Naive thymus-derived CD4-positive, alpha-beta T cell (primary cell): Measurements from ENCODE around the gene RUNX2. TPM values are rescaled to one million over a fixed set of nuclear protein-coding genes. Genes with fewer than 3 reads are reported as not detected.

ENCODE experiments used
- ATAC-seq: fragments of 150-1000 bp; cut with Tn5 transposase; 2 replicates; pipeline ENCODE4 v1.10.0; 2021; ENCODE audit warnings: mild to moderate bottlenecking, moderate library complexity
- CTCF ChIA-PET: fragments of 350-600 bp; sonication (Branson Sonifier 250); formaldehyde crosslinking; loops from one replicate; lab custom pipeline; 2021; ENCODE audit warnings: antibody characterized with exemption; lab: Charles Lee
- POLR2A ChIA-PET: fragments of 350-600 bp; sonication (Branson Sonifier 250); formaldehyde crosslinking; loops from one replicate; lab custom pipeline; 2021; ENCODE audit warnings: antibody characterized with exemption, inconsistent platforms; lab: Charles Lee
- DNase-seq, 9 donors: peaks; one replicate each; pipeline versions ENCODE4 v3.0.0 to v3.0.0-alpha.2; 2020 to 2022; ENCODE audit warnings: mixed read lengths in 1 of 9
- H3K27ac ChIP-seq: one replicate; pipeline ENCODE4 v1.7.0; 2013; ENCODE audit warnings: mild to moderate bottlenecking, low read depth, low read length, moderate library complexity
- H3K27me3 ChIP-seq, 2 donors: one replicate each; pipeline ENCODE4 v1.7.0; 2013; ENCODE audit warnings: low read length in 2 of 2, mild to moderate bottlenecking in 2 of 2, moderate library complexity in 2 of 2; ENCODE audit not compliant: control insufficient read depth in 2 of 2, insufficient read depth in 2 of 2
- H3K36me3 ChIP-seq, 3 experiments: 1 replicate in 2 of 3; 2 replicates in 1 of 3; pipeline ENCODE4 v1.7.0; 2013; ENCODE audit warnings: low read length in 3 of 3, mild to moderate bottlenecking in 3 of 3, moderate library complexity in 1 of 3; ENCODE audit not compliant: insufficient read depth in 3 of 3, control insufficient read depth in 2 of 3
- H3K4me1 ChIP-seq, 2 donors: one replicate each; pipeline ENCODE4 v1.7.0; 2013; ENCODE audit warnings: low read length in 2 of 2, mild to moderate bottlenecking in 2 of 2, moderate library complexity in 1 of 2; ENCODE audit not compliant: control insufficient read depth in 2 of 2, insufficient read depth in 2 of 2
- H3K4me3 ChIP-seq: 2 replicates; pipeline ENCODE4 v1.7.0; 2013; ENCODE audit warnings: mild to moderate bottlenecking, low read length
- H3K9me3 ChIP-seq, 3 experiments: 1 replicate in 2 of 3; 2 replicates in 1 of 3; pipeline ENCODE4 v1.7.0; 2013; ENCODE audit warnings: low read length in 3 of 3; ENCODE audit not compliant: control insufficient read depth in 2 of 3
- H3K27ac Mint-ChIP-seq, 9 donors: one replicate each; pipeline ENCODE4 v1.8.0; 2020 to 2022; ENCODE audit warnings: mixed read lengths in 9 of 9, mild to moderate bottlenecking in 8 of 9, moderate library complexity in 5 of 9, inconsistent platforms in 2 of 9
- H3K27me3 Mint-ChIP-seq, 5 donors: one replicate each; pipeline ENCODE4 v1.8.0; 2021 to 2022; ENCODE audit warnings: mixed read lengths in 5 of 5, mild to moderate bottlenecking in 1 of 5
- H3K36me3 Mint-ChIP-seq, 5 donors: one replicate each; pipeline ENCODE4 v1.8.0; 2020 to 2022; ENCODE audit warnings: mixed read lengths in 5 of 5, mild to moderate bottlenecking in 3 of 5, inconsistent platforms in 1 of 5
- H3K4me1 Mint-ChIP-seq, 7 donors: one replicate each; pipeline ENCODE4 v1.8.0; 2020 to 2022; ENCODE audit warnings: mixed read lengths in 7 of 7, mild to moderate bottlenecking in 3 of 7, inconsistent platforms in 1 of 7
- H3K4me3 Mint-ChIP-seq, 10 donors: one replicate each; pipeline ENCODE4 v1.8.0; 2020 to 2022; ENCODE audit warnings: mild to moderate bottlenecking in 10 of 10, mixed read lengths in 10 of 10, moderate library complexity in 6 of 10, inconsistent platforms in 2 of 10
- H3K9me3 Mint-ChIP-seq, 11 donors: one replicate each; pipeline ENCODE4 v1.8.0; 2020 to 2022; ENCODE audit warnings: mixed read lengths in 11 of 11, mild to moderate bottlenecking in 4 of 11, inconsistent platforms in 1 of 11, moderate library complexity in 1 of 11
- intact Hi-C, 2 donors: fragments of 100-400 bp; cut with micrococcal nuclease; formaldehyde crosslinking; loops; one replicate each; pipeline ENCODE4 v1.15.1; 2023
- polyA plus RNA-seq, 2 donors: library from polyadenylated mRNA; unstranded; fragments of 300-500 nt; fragmentation: Illumina TruSeq; gene quantifications; one replicate each; pipeline ENCODE4 v1.2.3, GENCODE V29; 2021
- total RNA-seq, 6 experiments: library from RNA in 5 of 6; stranded (reverse) in 5 of 6; gene quantifications; 1 replicate in 5 of 6; 2 replicates in 1 of 6; pipeline ENCODE4 v1.2.3 and lab custom pipeline; 2021 to 2026

The RUNX2 gene
- total and polyA plus RNA-seq, 7 experiments from 2014 or later = 2.3 to 17.9 (median 13.9) TPM

DNA sequence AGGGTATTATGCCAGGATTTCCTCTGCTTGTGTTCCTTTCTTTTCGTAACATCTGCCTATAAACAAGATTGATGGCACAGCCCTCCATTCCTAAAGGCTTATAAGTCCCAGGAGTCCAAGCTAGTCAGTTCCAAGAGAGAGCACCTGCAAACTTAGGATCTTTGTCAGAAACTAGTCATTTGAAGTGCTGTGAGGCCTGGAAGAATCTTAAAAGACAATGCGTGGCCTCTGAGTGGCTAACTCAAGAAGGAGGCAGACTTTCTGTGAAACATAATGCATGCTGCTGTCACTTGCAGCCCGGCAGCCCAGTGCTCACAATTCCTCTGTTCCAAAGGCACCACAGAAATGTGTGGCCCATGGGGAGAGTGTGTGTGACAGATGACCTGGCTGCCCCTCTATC is 184.6 kb downstream of the RUNX2 start:
- Mint-ChIP-seq H3K27ac (no peak overlapping the region), H3K27me3 (no peaks in the 10 kb centered on the region), H3K4me1 (peaks cover 0 to 5% (median 0%) of the 10 kb centered on the region in 7 donors), H3K9me3 (no peaks in the 10 kb centered on the region), H3K36me3 (peaks cover 0 to 23% (median 14%) of the 10 kb centered on the region in 5 donors), H3K4me3 (no peak overlapping the region)
- no peak for DNase-seq
- no peak overlapping the region for H3K4me3 ChIP-seq
- H3K4me1 ChIP-seq = no peaks in the 10 kb centered on the region
- H3K9me3 ChIP-seq = no peaks in the 10 kb centered on the region
- ATAC-seq = no peak
- intact Hi-C loops = no loop called here
- ChIA-PET CTCF (no interaction called here), POLR2A (no interaction called here)
- H3K27me3 ChIP-seq = no peaks in the 10 kb centered on the region
- no peak overlapping the region for H3K27ac ChIP-seq
- H3K36me3 ChIP-seq = no peaks in the 10 kb centered on the region

DNA sequence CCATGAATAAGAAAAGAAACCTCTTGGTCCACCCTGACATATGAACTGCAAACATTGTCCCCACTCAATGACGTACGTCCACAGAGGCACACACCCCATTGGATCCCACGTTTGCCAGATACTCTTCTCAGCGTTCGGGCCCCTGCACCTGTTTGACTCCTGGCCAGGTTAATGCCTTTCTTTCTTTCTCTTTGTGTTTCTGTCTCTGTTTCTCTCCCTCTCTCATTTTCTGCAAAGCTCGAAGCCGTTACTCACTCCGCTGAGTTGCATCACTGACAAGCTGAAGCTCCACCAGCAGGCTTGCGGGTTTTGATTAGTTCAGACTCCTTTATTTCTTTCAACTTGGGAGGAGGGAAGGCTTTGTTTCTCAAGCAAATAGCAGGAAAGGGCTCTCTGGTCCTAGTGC is 185.1 kb downstream of the RUNX2 start:
- no peaks in the 10 kb centered on the region for H3K27me3 Mint-ChIP-seq
- no peak for ATAC-seq
- Histone ChIP-seq H3K9me3 (no peaks in the 10 kb centered on the region), H3K4me3 (no peak overlapping the region), H3K4me1 (no peaks in the 10 kb centered on the region), H3K27me3 (no peaks in the 10 kb centered on the region), H3K36me3 (no peaks in the 10 kb centered on the region), H3K27ac (no peak overlapping the region)
- no peak overlapping the region for H3K4me3 Mint-ChIP-seq
- ChIA-PET POLR2A (no interaction called here), CTCF (no interaction called here)
- H3K36me3 Mint-ChIP-seq = peaks cover 0 to 23% (median 14%) of the 10 kb centered on the region in 5 donors
- no peak for DNase-seq
- H3K27ac Mint-ChIP-seq = no peak overlapping the region
- peaks cover 0 to 5% (median 0%) of the 10 kb centered on the region in 7 donors for H3K4me1 Mint-ChIP-seq
- intact Hi-C loops = no loop called here
- no peaks in the 10 kb centered on the region for H3K9me3 Mint-ChIP-seq

- no peak overlapping the region for H3K27ac Mint-ChIP-seq
- peaks cover 0 to 5% (median 0%) of the 10 kb centered on the region in 7 donors for H3K4me1 Mint-ChIP-seq
- ATAC-seq (no peak), DNase-seq (no peak)
- Histone ChIP-seq H3K4me1 (no peaks in the 10 kb centered on the region), H3K27me3 (no peaks in the 10 kb centered on the region), H3K36me3 (no peaks in the 10 kb centered on the region), H3K9me3 (no peaks in the 10 kb centered on the region), H3K4me3 (no peak overlapping the region), H3K27ac (no peak overlapping the region)
- H3K9me3 Mint-ChIP-seq = no peaks in the 10 kb centered on the region
- ChIA-PET POLR2A (no interaction called here), CTCF (no interaction called here)
- intact Hi-C loops = no loop called here
- H3K27me3 Mint-ChIP-seq = no peaks in the 10 kb centered on the region
- H3K4me3 Mint-ChIP-seq = no peak overlapping the region
- H3K36me3 Mint-ChIP-seq = peaks cover 0 to 23% (median 14%) of the 10 kb centered on the region in 5 donors
These were observed 185.7 kb downstream of the RUNX2 start for GRCh38 chr6:45513843-45514242.

DNA sequence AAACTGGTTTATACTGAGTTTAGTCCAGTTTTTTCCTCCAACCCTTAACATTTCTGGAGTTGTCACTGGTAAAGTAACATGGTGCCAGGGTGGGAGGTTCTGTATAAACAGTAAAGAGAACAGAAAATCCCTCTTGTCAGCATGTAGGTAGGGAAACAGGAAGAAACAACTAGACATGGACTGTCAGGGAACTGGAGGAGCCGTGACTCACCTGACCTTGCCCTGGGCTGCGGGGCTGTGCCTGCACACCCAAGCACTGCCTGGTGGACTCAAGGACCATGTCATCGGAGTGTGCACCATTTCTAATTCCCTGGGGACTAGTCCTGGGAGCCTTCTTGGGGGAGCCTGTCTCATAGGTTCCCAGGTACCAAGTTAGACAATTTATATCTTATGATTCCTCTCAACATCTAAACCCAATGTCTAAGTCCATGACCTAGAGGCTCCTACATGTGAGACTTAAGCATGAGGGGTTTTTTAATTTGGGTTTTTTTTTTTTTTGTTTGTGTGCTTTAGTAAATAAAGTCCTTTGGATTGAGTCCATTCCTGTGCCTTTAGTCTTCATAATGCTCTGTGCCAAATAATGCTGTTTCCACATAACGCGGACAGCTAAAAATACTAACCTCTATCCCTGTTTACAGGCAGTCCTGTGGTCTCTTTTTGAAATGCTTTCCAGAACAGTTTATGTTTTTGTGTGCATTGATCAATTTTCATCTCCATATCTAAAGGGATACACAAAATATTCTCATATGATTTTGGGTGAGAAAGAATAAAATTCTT is 186.5 kb downstream of the RUNX2 start:
- no peak for ATAC-seq
- no peaks in the 10 kb centered on the region for H3K27me3 ChIP-seq
- ChIA-PET POLR2A (no interaction called here), CTCF (no interaction called here)
- no peak overlapping the region for H3K4me3 Mint-ChIP-seq
- DNase-seq = no peak
- intact Hi-C loops = no loop called here
- H3K27me3 Mint-ChIP-seq = no peaks in the 10 kb centered on the region
- H3K27ac Mint-ChIP-seq = no peak overlapping the region
- H3K36me3 ChIP-seq = no peaks in the 10 kb centered on the region
- H3K4me1 Mint-ChIP-seq = peaks cover 0 to 5% (median 0%) of the 10 kb centered on the region in 7 donors
- H3K36me3 Mint-ChIP-seq = peaks cover 0 to 23% (median 14%) of the 10 kb centered on the region in 5 donors
- H3K4me3 ChIP-seq = no peak overlapping the region
- no peak overlapping the region for H3K27ac ChIP-seq
- H3K9me3 Mint-ChIP-seq = no peaks in the 10 kb centered on the region
- H3K4me1 ChIP-seq = no peaks in the 10 kb centered on the region
- H3K9me3 ChIP-seq = no peaks in the 10 kb centered on the region

GRCh38 chr6:45518013-45518720 is 190.0 kb downstream of the RUNX2 start:
- H3K27ac Mint-ChIP-seq = no peak overlapping the region
- ChIA-PET CTCF (no interaction called here), POLR2A (no interaction called here)
- H3K4me3 Mint-ChIP-seq = no peak overlapping the region
- Histone ChIP-seq H3K27ac (no peak overlapping the region), H3K36me3 (no peaks in the 10 kb centered on the region), H3K4me3 (no peak overlapping the region), H3K27me3 (no peaks in the 10 kb centered on the region), H3K9me3 (no peaks in the 10 kb centered on the region), H3K4me1 (no peaks in the 10 kb centered on the region)
- DNase-seq (no peak), ATAC-seq (no peak)
- H3K27me3 Mint-ChIP-seq = no peaks in the 10 kb centered on the region
- intact Hi-C loops = no loop called here
- no peaks in the 10 kb centered on the region for H3K9me3 Mint-ChIP-seq
- peaks cover 0 to 16% (median 6%) of the 10 kb centered on the region in 5 donors for H3K36me3 Mint-ChIP-seq
- peaks cover 8 to 18% (median 11%) of the 10 kb centered on the region in 7 donors for H3K4me1 Mint-ChIP-seq

DNA sequence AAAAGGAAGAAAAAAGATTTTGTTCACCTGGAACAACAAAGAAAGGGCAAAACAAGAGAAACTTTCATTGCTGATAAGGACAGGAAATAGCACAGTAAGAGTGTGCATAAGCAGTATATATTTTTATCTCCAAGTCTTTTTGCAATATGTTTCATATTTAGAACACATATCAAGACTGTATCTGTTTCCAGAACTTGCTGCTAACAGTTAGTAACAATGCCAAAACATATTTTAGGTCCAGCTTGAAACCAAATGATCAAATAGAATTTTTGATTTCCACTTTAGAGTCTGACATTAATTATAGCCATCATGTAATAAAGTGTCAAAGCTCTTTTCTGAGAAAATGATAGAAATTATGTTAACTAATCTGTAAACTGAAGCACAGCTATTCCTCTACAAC is 193.1 kb downstream of the RUNX2 start:
- no peaks in the 10 kb centered on the region for H3K36me3 ChIP-seq
- no peak overlapping the region for H3K27ac ChIP-seq
- no peak overlapping the region for H3K4me3 ChIP-seq
- ChIA-PET POLR2A (interaction anchor here (0.6 kb wide), 2 partner anchors 14 to 53 kb away, joined by 3 read pairs; no protein-coding TSS in a partner anchor), CTCF (interaction anchor here (0.6 kb wide), 1 partner anchor 143 kb away, joined by 3 read pairs; the partner anchor contains the start of gene SUPT3H)
- Mint-ChIP-seq H3K27ac (no peak overlapping the region), H3K27me3 (no peaks in the 10 kb centered on the region), H3K36me3 (peaks cover 0 to 10% (median 5%) of the 10 kb centered on the region in 5 donors), H3K4me1 (peaks cover 8 to 18% (median 11%) of the 10 kb centered on the region in 7 donors), H3K9me3 (no peaks in the 10 kb centered on the region), H3K4me3 (no peak overlapping the region)
- no peaks in the 10 kb centered on the region for H3K4me1 ChIP-seq
- no peak for DNase-seq
- ATAC-seq = no peak
- H3K27me3 ChIP-seq = no peaks in the 10 kb centered on the region
- intact Hi-C loops = no loop called here
- no peaks in the 10 kb centered on the region for H3K9me3 ChIP-seq
